Prostate gland (tissue), 2 donors: ENCODE data around the gene WNT11. TPM values are rescaled to one million over a fixed set of nuclear protein-coding genes. Genes with fewer than 3 reads are reported as not detected.

ENCODE experiments used
- DNase-seq: peaks from one replicate; pipeline ENCODE4 v3.0.0-alpha.2; 2019; ENCODE audit warnings: low spot score
- H3K27ac ChIP-seq, 2 donors: fragments of 200-600 bp; sonication (generic); 2 replicates each; pipeline ENCODE4 v1.5.1; 2017 to 2019
- H3K27me3 ChIP-seq: fragments of 200-600 bp; sonication (generic); replicated peaks from 2 replicates; pipeline ENCODE4 v1.5.1; 2019; ENCODE audit not compliant: insufficient read depth
- H3K36me3 ChIP-seq, 2 donors: fragments of 200-600 bp; sonication (generic); 1 replicate in 1 of 2; 2 replicates in 1 of 2; pipeline versions ENCODE4 v1.5.1 to v1.8.1; 2017 to 2019
- H3K4me1 ChIP-seq: fragments of 200-600 bp; sonication (generic); replicated peaks from 2 replicates; pipeline ENCODE4 v1.5.1; 2019
- H3K4me3 ChIP-seq, 2 donors: fragments of 200-600 bp; sonication (generic); 2 replicates each; pipeline ENCODE4 v1.5.1; 2017 to 2019
- H3K9me3 ChIP-seq: fragments of 200-600 bp; sonication (generic); 2 replicates; pipeline ENCODE4 v1.5.1; 2017
- POLR2A ChIP-seq: fragments of 450-650 bp; IDR thresholded peaks from one replicate; pipeline ENCODE4 v1.6.1; 2016; ENCODE audit warnings: antibody characterized with exemption, mild to moderate bottlenecking
- POLR2AphosphoS5 ChIP-seq: sonication (generic); formaldehyde crosslinking; IDR thresholded peaks from one replicate; pipeline ENCODE4 v1.6.1; 2017; ENCODE audit warnings: antibody characterized with exemption
- WGBS: methylation state at CpG from one replicate; pipeline ENCODE4 v1.1.5; 2018; 5-methylcytosine and 5-hydroxymethylcytosine counted together
- intact Hi-C: fragments of 100-400 bp; cut with DNase I; formaldehyde crosslinking; loops from one replicate; pipeline ENCODE4 v1.14.2; 2022
- total RNA-seq, 2 donors: library from RNA; depleted of rRNA; stranded (reverse); fragments of >200 nt; gene quantifications; one replicate each; pipeline ENCODE4 v1.1.0, GENCODE V29; 2016
- TF ChIP-seq, protein P1 (sequence below), 4 experiments: fragments of 200-600 bp in 2 of 4; fragments of 450-650 bp in 2 of 4; sonication (generic) in 2 of 4; IDR thresholded peaks; 1 replicate in 3 of 4; 2 replicates in 1 of 4; pipeline ENCODE4 v1.5.1; 2016 to 2019; ENCODE audit warnings: antibody characterized with exemption in 4 of 4, mild to moderate bottlenecking in 2 of 4, moderate library complexity in 2 of 4

Gene WNT11
- total RNA-seq, 2 donors from 2014 or later: 4.1 to 9.3 TPM

DNA sequence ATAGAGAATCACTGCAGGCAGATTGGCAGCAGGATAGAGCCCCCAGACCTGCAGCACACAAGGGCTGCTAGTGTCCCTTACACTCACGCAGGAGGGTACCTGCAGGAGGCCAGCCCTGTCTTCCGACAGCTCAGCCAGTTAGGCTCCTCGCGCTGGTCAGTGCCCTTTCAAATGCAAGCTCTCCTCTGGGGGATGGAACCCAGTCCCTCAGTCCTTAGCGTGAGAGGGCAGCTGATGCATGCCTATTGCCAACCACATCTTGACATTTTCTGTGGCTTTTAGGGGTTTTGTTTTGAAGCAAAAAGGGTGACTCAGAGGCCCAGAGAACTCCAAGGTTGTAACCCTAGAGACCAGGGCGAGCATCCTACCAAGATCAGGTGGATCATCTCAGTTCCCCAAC is 40.0 kb downstream of the WNT11 start:
- intact Hi-C loops: no loop called here
- TF ChIP-seq POLR2AphosphoS5 (no peak), POLR2A (no peak)
- TF ChIP-seq, protein P1, sequence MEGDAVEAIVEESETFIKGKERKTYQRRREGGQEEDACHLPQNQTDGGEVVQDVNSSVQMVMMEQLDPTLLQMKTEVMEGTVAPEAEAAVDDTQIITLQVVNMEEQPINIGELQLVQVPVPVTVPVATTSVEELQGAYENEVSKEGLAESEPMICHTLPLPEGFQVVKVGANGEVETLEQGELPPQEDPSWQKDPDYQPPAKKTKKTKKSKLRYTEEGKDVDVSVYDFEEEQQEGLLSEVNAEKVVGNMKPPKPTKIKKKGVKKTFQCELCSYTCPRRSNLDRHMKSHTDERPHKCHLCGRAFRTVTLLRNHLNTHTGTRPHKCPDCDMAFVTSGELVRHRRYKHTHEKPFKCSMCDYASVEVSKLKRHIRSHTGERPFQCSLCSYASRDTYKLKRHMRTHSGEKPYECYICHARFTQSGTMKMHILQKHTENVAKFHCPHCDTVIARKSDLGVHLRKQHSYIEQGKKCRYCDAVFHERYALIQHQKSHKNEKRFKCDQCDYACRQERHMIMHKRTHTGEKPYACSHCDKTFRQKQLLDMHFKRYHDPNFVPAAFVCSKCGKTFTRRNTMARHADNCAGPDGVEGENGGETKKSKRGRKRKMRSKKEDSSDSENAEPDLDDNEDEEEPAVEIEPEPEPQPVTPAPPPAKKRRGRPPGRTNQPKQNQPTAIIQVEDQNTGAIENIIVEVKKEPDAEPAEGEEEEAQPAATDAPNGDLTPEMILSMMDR (IDR thresholded peaks at IDR 0.05): no peak
- Histone ChIP-seq H3K9me3 (no peaks in the 10 kb centered on the region), H3K36me3 (no peaks in the 10 kb centered on the region), H3K27ac (no peak overlapping the region), H3K4me3 (no peak overlapping the region), H3K27me3 (no peaks in the 10 kb centered on the region), H3K4me1 (no peaks in the 10 kb centered on the region)
- WGBS: 87% methylated on average over 6 of the region's 6 CpGs
- no peak for DNase-seq

DNA sequence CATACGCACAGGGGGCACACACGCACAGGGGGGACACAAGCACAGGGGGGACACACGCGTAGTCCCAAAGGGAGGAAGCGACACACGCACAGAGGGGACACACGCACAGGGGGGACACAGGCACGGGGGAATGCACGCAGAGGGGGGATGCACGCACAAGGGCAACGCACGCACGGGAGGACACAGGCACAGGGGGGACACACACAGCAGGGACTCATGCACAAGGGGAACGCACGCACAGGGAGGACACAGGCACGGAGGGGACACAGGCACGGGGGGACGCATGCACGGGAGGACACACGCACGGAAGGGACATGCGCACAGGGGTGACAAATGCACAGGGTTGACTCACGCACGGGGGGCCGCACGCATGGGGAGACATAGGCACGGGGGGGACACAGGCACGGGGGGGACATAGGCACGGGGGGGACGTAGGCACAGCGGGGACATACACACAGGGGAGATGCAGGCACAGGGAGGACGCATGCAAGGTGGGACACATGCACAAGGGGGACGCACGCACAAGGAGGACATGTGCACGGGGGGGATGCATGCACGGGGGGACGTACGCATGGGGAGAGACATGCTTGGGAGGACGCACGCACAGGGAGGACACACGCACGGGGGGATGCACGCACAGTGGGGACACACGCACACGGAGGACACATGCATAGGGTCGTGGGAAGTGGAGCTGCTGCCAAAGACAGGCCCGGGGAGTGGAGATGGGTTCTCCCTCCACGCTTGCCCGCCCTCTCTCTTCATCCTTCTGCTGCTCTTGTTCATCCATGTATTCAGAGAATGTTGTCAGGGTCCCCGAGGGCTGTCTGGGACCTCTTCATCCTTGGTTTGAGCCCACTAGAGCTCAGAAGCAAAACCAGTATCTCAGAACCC is 41.2 kb downstream of the WNT11 start:
- 92% methylated on average over 50 of the region's 50 CpGs for WGBS
- Histone ChIP-seq H3K36me3 (no peaks in the 10 kb centered on the region), H3K4me3 (no peak overlapping the region), H3K27me3 (no peaks in the 10 kb centered on the region), H3K27ac (no peak overlapping the region), H3K9me3 (no peaks in the 10 kb centered on the region), H3K4me1 (no peaks in the 10 kb centered on the region)
- TF ChIP-seq, protein P1 (IDR thresholded peaks at IDR 0.05): no peak
- no peak for TF ChIP-seq POLR2AphosphoS5
- TF ChIP-seq POLR2A: no peak
- no peak for DNase-seq
- intact Hi-C loops: loop anchor here (5.0 kb wide), 1 partner anchor 152 kb away; no protein-coding TSS in a partner anchor

- intact Hi-C loops: loop anchor here (5.0 kb wide), 1 partner anchor 153 kb away; no protein-coding TSS in a partner anchor
- WGBS: 91% methylated on average over 9 of the region's 13 CpGs
- Histone ChIP-seq H3K9me3 (no peaks in the 10 kb centered on the region), H3K27me3 (no peaks in the 10 kb centered on the region), H3K36me3 (no peaks in the 10 kb centered on the region), H3K4me1 (no peaks in the 10 kb centered on the region), H3K4me3 (no peak overlapping the region), H3K27ac (no peak overlapping the region)
- TF ChIP-seq, protein P1 (IDR thresholded peaks at IDR 0.05): no peak
- TF ChIP-seq POLR2AphosphoS5: no peak
- TF ChIP-seq POLR2A: no peak
- no peak for DNase-seq
Measured at GRCh38 chr11:76164081-76164480, 42.2 kb downstream of the WNT11 start.

- DNase-seq: no peak
- intact Hi-C loops: loop anchor here (5.0 kb wide), 1 partner anchor 154 kb away; no protein-coding TSS in a partner anchor
- Histone ChIP-seq H3K27ac (no peak overlapping the region), H3K9me3 (no peaks in the 10 kb centered on the region), H3K4me3 (no peak overlapping the region), H3K36me3 (no peaks in the 10 kb centered on the region), H3K27me3 (no peaks in the 10 kb centered on the region), H3K4me1 (no peaks in the 10 kb centered on the region)
- TF ChIP-seq POLR2AphosphoS5 (no peak), POLR2A (no peak)
- TF ChIP-seq, protein P1 (IDR thresholded peaks at IDR 0.05): no peak
- WGBS: 83% methylated on average over 10 of the region's 11 CpGs
Measured at GRCh38 chr11:76163289-76163880, 42.9 kb downstream of the WNT11 start.
